Panc1 (cell line): ENCODE measurements around the gene TSPAN10.

ENCODE experiments used
- POLR2AphosphoS5 ChIP-seq: IDR thresholded peaks from 2 replicates; pipeline ENCODE4 v1.6.1; 2012; ENCODE audit warnings: mild to moderate bottlenecking, low read depth, low read length, moderate library complexity
- TF ChIP-seq, protein P1 (sequence below): fragments of 450-650 bp; IDR thresholded peaks from 2 replicates; pipeline ENCODE4 v1.5.1; 2017; ENCODE audit warnings: mild to moderate bottlenecking

DNA sequence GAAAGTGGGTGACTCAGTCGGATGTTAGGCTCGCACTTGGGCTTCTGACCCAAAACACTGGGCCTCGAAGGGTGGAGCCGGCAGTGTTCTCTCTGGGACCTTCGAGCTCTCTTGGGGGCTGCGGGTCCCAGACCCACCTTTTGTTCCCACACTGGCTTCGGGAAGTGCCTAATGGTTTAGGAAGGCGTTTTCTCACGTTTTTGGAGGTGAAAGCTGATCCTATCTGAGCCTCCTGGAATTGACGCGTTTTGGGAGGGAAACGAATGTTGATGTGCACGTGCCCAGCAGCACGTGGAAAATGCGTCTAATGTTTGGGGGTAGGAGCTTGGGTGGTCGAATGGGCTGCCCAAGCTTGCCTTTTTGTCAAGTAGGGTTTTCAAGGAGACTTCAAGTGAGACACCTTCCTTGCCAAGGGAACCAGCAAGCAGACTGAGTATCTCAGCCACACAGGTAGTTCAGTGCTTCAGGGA is 47.5 kb downstream of the TSPAN10 start:
- TF ChIP-seq, protein P1, sequence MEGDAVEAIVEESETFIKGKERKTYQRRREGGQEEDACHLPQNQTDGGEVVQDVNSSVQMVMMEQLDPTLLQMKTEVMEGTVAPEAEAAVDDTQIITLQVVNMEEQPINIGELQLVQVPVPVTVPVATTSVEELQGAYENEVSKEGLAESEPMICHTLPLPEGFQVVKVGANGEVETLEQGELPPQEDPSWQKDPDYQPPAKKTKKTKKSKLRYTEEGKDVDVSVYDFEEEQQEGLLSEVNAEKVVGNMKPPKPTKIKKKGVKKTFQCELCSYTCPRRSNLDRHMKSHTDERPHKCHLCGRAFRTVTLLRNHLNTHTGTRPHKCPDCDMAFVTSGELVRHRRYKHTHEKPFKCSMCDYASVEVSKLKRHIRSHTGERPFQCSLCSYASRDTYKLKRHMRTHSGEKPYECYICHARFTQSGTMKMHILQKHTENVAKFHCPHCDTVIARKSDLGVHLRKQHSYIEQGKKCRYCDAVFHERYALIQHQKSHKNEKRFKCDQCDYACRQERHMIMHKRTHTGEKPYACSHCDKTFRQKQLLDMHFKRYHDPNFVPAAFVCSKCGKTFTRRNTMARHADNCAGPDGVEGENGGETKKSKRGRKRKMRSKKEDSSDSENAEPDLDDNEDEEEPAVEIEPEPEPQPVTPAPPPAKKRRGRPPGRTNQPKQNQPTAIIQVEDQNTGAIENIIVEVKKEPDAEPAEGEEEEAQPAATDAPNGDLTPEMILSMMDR = no peak
- TF ChIP-seq POLR2AphosphoS5 = no peak
